Activated T-helper 9 cell treated with anti-CD3 and anti-CD28 coated beads, Interleukin-2, amount 50 U/mL, for 16 hours (primary cell): ENCODE results near the gene FERMT3.
"Not testable (repeated sequence)": the region's sequence is repeated elsewhere in the genome, so short reads cannot be mapped to it uniquely, and the experiment has no call there.

Experiments used
- DNase-seq: peaks from one replicate; pipeline ENCODE4 v3.0.0-alpha.2; 2020; ENCODE audit warnings: low read depth

FERMT3 gene

DNA sequence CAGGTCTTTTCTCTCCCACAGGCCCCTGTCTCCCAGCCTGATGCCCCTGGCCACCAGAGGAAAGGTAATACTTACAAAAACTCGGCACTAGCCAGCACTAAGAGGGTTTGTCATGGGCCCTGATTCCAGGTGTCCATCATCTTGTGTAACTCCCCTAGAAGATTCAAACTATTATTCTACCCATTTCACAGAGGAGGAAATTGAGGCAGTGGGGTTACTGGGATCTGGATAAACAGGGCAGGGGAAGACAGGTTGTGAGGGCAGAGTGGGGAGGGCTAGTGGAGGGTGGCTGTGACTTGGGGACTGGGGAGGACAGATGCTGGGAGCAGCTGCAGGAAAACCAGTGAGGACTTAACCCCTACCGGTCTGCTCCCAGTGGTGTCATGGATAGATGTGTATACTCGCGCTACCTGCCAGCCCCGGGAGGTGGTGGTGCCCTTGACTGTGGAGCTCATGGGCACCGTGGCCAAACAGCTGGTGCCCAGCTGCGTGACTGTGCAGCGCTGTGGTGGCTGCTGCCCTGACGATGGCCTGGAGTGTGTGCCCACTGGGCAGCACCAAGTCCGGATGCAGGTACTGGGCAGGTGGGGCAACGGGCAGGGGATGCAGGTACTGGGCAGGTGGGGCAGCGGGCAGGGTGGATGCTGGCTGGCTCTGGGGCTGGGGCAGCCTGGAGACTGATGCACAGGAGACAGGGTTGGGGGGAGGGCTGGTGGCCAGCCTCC, 29.1 kb downstream of the FERMT3 start:
- DNase-seq, result no peak

DNA sequence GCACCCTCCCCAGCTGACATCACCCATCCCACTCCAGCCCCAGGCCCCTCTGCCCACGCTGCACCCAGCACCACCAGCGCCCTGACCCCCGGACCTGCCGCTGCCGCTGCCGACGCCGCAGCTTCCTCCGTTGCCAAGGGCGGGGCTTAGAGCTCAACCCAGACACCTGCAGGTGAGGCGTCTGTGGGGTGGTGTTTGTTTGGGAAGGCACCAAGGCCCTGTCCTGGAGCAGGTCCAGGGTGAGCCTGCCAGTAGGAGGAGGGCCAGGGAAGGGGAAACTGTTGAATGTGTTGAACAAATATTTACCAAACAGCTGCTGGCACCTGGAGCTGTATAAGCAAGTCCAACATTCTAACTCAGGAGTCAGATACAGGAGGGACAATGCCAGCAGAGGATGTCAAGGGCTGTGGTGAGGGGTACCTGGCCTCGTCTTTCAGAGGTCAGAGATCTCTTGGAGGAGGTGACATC, 31.0 kb downstream of the FERMT3 start:
- DNase-seq, result no peak

GRCh38 chr11:64238076-64238475, 31.6 kb downstream of the FERMT3 start:
- no peak for DNase-seq

- no peak for DNase-seq
Measured at GRCh38 chr11:64238999-64239398, 32.5 kb downstream of the FERMT3 start.

DNA sequence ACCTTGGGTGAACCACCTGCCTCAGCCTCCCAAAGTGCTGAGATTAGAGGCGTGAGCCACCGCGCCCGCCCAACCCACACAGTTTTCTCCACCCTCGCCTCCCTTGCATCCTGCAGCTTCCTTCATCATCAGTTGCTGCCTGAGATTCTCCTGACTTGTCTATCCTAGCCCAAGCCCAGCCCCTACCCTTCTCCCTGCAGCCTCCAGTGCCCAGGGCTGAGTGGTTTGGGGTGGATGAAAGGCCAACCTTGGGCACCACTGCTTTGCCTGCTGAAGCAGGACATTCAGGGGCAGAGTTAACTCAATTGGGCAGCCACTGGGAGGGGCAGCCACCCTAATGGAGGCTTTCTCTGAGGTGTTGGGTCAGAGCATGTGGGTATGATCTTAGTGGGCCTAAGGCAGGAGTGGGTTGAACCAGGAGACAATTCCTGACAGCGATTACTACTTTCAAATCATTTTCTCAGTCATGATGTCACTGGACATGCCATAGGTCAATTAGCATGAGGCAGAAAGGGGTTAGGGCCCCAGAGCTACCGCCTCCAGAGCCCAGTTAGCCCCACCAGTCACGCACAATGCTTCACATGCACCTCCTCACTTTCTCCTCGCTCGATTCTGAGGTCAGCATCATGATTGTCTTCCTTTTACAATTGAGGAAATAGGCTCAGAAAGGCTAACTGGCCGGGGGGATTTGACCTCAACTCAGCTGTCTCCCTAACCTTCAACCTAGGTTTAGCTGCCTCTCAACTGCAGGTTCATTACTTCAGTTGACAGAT, 33.3 kb downstream of the FERMT3 start:
- no peak for DNase-seq

GRCh38 chr11:64240435-64241240, 34.1 kb downstream of the FERMT3 start, which contains the start of gene FKBP2:
Gene FKBP2 (plus strand): TSS chr11:64241095. CDS start chr11:64242388, 1,293 bp downstream.
- peak; percentile 99 for DNase-seq

- peak; percentile 99 for DNase-seq
Measured at GRCh38 chr11:64241241-64241490, 34.6 kb downstream of the FERMT3 start.

- DNase-seq, result no peak
Measured at GRCh38 chr11:64241491-64242374, 35.2 kb downstream of the FERMT3 start.

- no peak for DNase-seq
Measured at GRCh38 chr11:64243236-64243854, 36.8 kb downstream of the FERMT3 start.

DNA sequence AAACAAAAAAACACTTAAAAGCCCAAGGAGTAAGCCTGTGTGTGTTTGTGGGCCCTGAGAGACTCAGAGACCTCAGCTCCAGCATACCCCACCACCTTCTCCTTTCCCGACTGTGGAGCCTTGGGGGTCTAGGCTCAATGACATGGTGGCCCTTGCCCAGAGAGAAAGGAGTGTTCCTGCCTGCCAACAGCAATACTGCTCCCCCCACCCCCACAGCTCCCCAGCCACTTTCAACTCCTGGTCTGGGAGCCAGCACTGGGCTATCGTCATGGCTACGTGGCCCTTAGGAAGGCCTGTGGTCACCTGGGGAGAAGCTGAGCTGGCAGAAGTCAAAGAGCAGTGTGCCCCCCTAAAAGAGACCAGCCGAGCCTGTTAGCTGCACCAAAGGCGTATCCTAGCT, 37.6 kb downstream of the FERMT3 start:
- DNase-seq, result no peak

DNA sequence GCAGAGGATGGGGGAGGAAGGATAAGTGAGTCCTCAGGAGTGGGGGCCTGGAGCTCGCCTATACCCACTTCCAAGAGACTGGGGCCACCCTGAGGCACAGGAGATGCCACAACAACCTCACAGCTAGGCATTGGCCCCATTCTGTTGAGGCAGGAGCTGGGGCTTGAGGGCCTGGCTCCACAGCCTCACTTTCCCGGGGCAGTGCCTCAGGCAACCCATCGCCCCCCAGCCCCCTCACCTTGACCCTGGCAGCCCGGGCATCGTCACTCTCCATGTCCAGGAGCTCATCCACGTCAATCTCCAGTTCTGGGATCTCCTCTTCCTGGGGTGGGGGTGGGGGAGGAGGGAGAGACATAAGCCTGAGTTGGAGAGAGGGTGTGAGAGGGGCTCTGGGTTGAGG, 38.4 kb downstream of the FERMT3 start:
- no peak for DNase-seq

DNA sequence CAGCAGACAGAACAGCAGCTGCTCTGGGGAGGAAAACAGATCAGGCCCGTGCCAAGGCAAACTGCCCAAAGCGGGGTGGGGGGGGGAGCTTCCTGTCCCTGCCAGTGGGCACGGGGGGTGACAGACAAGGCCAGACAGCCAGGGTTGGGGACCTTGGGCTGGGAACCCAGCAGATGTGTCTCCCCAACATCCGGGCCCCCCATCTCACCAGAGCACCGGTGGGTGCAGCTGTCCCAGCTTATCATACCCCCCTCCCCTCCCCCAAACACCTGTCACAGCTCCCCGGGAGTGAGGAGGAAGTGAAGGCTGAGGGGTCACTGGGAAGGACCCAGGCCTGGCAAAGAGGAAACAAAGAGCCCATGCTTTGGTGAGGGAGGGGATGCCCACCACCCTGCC, 38.9 kb downstream of the FERMT3 start:
- DNase-seq, result no peak

- peak; percentile 72 for DNase-seq
Measured at GRCh38 chr11:64245797-64246620, 39.5 kb downstream of the FERMT3 start.

DNA sequence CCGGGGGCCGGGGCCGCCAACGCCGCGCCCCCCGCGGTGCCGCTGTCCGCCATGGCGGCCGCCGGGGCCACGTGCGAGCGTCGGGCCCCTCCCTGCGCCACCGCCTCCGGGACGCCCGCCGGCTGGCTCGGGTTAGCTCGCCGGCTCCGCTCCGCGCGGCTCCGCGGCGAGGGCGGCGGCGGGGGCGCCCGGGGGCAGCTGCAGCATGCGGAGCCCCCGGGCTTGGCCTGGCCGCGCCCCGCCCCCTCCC, 40.0 kb downstream of the FERMT3 start:
- DNase-seq, result not testable (repeated sequence)

GRCh38 chr11:64246871-64247728, 40.6 kb downstream of the FERMT3 start, which contains the start of gene PPP1R14B:
Gene PPP1R14B (minus strand): TSS chr11:64246943. CDS start chr11:64246673, 270 bp downstream.
- peak; percentile 73 for DNase-seq

- no peak for DNase-seq
Measured at GRCh38 chr11:64247729-64248531, 41.4 kb downstream of the FERMT3 start.

GRCh38 chr11:64248578-64248977, 42.1 kb downstream of the FERMT3 start:
- no peak for DNase-seq

- no peak for DNase-seq
Measured at GRCh38 chr11:64249038-64249437, 42.5 kb downstream of the FERMT3 start.
